ENCODE measurements around the gene YIPF7.

Gene YIPF7
- total RNA-seq, result 0 to 0.32 (median 0.10) reads per million in 18 experiments

DNA sequence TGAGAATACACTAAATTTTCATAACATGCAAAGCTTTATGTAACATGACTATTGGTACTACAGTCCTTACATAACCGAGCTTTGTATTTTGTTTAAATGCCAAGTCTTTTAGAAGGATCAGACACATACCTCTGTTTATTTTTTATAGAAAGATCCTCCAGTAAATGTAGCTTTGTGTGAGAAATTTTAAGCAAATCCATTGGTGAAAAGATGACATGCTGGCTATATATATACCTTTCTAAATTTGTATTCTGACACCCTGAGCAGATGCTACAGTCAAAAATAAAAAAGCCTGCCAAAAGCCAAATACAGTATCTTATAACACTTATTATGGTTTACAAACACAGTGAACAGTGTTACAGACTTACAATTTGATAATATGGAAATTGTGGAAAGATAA, at the start of gene YIPF7:
TSS of gene YIPF7 (minus strand) at position 201 of the 400 bp plus-strand sequence. CDS start 1,525 bp downstream, outside the sequence.
- no peak for DNase-seq

DNA sequence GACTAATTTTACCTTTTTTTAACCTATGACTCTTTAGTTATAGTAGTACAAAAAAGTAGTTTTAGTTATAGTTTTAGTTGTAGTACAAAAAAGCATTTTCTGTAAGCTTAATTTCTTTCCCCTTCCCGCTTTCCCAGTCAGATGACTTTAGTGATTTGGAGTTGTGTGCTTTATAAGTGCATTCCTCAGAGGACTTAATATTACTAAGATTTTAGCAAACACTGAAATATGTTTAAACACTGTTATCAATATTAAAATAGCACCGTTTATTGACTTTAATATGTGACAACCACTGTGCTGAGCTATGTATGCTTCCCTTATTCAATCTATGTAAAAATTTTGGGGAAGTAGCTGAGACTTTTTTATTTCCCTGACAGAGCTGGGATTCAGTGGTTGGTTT, 49.6 kb upstream of the YIPF7 start:
- no peak for DNase-seq

DNA sequence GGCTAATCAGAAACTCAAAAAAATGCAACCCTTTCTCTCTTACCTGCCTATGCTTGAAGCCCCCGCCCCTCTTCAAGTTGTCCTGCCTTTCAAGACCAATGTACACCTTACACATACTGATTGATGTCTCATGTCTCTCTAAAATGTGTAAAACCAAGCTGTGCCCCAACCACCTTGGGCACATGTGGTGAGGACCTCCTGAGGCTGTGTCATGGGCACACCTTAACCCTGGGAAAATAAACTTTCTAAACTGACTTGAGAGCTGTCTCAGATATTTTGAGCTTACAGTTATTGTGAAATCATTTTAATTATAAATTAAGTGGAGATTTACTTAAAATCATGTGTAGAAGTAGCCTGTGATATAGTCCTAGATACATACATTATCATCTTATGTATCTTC, 49.0 kb upstream of the YIPF7 start:
- no peak for DNase-seq

DNA sequence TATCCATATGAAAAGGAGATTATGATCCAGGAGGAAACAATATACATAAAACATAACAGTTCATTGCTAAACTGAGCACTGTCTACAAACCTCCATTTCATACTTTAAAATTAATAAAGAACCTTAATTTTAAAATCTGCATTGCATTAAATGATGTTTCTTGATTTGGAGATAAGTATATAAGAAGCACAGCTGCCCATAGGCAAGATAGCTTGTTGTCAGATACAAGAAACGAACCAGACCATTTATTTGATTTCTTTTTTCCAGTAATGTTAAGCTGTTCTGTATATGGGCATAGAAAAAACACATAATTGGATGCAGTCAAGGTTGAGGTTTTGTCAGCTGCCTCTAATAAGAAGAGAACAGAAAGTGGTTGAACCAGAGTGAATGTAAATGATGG, 33.2 kb upstream of the YIPF7 start:
- DNase-seq, result no peak

DNA sequence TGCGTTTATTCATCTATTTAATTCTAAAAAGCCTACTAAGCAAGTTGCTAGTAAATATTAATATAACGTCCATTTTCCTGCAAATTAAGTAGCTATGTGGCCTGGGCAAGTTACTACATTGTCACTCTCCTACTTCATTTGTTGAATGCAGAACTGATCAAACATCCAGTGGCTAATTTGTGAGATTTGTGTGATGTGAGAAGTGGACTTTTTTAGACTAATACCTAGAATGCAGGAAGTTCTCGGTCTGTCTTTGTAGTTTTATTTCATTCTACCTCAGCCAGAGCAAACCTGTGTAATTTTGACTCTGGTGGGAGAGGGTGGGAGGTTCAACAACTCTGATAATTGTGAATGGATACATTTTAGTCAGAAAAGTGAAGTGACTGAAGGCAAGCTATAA, 27.6 kb upstream of the YIPF7 start:
- DNase-seq, result peak; percentile 17 to 23

DNA sequence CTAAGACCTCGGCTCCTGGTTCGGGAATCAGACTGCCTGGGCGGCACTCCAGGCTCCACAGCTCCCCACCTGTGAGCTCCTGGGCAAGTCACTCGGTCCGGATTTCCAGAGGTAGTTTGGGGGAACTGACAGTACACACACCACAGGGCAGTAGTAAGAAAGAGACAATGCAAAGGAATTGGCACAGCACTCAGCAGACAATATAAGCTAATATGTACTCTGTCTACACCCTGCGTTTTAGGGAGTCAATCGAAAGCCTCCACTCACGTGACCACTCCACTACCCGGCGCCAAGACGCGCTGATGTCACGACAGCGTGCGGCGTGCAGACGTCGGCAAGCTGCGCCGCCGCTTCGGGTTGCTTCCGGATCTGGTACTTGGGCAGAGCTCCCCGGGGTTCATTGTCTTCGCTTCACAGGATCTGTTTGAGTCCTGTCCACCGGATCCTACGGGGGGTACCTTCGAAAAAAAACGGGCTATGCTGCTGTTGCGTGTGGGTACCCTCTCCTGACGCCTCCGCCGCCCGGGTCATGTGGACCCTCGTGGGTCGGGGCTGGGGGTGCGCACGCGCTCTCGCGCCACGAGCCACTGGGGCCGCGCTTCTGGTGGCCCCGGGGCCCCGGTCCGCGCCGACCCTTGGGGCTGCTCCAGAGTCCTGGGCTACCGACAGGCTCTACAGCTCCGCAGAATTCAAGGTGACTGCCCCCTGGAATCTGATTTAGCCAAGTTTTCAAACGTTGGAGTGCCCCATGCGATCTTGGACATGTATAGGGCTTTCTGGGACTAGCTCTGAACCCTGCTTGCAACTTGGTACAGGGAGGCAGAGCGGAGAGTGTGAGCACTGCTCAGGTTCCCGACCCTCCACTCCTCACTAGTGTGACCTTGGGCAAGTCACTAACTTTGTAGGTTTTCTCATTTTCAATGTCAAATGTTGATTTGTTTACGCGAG, 26.9 kb upstream of the YIPF7 start, which contains the start of gene GUF1:
TSS of gene GUF1 (plus strand) at position 327 of the 948 bp plus-strand sequence. CDS start at position 530, 203 bp downstream.
- peak; percentile 92 to 94 for DNase-seq

DNA sequence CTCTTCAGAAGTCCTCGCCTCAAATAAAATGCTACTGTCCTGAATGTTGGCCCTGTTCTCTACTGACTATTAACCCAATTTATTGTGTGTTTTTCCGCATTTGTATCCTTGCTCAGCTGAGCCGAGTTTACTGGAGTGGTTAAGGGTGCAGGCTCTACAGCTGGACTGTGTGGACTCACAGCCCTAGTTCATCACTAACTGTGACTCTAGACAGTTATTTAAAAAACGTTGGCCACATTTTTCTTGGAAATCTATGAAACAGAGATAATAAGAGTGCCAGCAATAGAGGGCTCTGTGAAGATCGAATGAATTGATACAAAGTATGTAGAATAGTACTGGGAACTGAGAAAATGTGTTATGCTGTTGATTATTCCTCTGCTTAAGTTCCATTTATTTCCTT, 23.9 kb upstream of the YIPF7 start:
- DNase-seq, result no peak

DNA sequence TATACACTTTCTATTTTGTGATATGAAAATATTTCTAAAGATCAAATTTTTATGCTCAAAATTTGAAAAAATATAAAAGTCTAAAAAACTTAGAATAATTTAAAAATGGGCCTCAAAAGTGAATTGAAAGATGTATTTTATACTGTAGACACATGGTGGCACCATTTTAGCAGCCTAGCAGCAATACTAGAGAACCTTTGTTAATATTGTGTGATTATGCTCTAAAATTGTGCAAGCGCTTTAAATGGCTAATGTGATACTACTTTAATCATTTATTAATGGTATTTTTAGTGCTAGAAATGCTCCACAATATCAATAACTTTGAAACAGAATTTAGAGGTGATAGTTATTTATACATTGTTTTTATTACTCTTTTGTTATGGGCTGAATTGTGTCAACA, 23.0 kb upstream of the YIPF7 start:
- DNase-seq, result no peak

DNA sequence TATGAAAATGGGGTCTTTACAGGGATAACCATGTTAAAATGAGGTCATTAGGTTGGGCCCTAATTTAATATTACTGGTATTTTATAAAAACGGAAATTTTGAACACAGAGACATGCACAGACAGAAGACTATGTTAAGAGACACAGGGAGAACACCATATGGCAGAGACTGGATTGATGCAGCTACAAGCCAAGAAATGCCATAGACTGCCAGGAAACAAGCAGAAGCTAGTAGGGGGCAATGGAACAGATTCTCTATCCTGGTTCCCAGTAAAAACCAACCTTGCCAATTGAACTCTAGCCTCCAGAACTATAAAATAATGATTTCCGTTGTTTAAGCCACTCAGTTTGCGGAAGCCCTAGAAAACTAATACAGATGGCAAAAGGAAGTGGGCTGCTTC, 20.2 kb upstream of the YIPF7 start:
- no peak for DNase-seq

DNA sequence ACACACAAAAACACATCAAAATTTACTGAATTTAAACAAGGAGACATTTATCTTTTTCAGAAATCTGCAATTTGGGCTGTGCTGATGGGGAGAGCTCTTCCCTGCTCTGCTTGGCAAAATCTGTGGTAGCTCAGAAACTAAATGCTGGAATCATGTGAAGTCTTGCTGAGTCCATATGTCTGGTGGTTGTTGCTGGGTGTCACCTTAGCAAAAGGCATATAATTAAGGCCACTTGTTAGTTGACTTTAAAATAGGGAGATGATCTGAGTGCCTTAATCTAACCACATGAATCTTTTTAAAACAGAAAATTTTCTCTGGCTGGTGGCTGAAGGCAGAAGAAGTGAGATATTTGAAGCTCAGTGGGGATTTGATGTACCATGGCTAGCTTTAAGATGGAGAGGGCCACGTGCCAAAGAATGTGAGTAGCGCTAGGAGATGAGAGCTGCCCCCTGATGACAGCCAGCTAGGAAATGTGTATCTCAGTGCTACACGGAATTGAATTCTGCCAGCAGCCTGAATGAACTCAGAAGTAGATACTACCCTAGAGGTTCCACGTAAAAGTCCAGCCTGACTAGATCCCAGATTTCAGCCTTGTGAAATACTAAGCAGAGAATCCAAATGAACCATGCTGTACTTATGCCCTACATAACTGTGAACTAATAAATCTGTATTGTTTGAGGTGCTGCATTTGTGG, 19.2 kb upstream of the YIPF7 start:
- no peak for DNase-seq

DNA sequence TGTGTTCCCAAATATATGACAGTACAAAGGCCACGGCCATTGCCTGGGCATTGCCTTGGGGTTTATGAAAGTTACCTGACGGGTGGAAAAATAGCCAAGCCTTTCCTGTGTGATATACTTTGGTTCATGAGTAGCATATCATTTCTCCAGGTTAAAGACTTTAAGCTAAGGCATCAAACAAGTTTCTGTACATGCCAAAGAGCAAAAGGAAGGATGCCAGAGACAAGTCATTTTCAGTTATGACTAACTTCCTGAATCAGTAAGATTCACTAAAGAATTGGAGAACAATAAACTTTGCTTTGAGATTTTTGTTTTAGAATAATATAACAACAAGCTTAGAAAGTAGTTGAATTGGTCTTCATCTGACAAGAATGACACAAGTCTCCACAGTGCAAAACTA, 17.1 kb upstream of the YIPF7 start:
- DNase-seq, result no peak

DNA sequence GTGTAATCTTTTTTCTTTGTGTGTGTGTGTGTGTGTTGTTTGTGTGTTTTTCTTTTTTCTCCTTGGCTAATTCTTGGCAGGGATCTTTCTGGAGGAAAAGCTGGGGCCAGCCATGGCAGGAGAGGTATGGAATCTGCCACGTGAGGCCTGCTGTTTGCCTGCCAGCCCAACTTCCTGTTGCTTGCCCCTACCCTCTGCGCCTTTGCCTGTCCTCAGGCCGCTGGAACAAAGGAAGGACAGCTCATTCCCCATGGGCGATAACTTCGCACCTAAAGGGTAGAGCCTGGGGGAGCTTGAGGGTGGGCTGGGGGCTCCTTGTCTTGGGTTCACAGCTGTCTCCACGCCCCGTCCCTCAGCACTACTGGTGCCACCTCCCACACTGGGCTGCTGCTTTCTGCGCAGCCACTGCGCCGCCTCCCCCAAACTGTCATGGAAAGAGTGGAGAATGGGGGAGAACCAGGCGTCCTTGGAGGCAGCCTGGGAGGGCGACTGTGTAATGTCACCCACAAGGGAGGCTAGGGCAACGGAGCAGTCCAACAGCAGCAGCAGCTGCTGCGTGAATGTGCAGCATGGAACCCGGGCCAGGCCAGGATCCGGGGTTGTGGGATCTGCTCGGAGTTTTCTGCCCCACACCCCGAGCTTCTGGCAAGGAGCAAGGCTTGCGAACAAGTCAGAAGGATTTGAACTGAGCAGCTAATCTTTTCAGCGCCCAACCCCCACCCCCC, 12.3 kb upstream of the YIPF7 start:
- no peak for DNase-seq

DNA sequence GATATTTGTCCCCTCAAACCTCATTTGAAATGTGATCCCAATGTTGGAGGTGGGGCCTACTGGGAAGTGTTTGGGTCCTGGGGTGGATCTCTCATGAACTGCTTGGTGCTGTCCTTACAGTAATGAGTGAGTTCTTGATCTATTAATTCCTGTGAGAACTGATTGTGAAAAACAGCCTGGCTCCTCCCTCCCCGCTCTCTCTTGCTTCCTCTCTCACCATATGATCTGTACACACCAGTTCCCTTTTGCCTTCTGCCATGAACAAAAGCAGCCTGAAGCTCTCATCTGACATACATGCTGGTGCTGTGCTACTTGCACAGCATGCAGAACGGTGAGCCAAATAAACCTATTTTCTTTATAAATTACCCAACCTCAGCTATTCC, 11.2 kb upstream of the YIPF7 start:
- peak; percentile 52 to 54 for DNase-seq

DNA sequence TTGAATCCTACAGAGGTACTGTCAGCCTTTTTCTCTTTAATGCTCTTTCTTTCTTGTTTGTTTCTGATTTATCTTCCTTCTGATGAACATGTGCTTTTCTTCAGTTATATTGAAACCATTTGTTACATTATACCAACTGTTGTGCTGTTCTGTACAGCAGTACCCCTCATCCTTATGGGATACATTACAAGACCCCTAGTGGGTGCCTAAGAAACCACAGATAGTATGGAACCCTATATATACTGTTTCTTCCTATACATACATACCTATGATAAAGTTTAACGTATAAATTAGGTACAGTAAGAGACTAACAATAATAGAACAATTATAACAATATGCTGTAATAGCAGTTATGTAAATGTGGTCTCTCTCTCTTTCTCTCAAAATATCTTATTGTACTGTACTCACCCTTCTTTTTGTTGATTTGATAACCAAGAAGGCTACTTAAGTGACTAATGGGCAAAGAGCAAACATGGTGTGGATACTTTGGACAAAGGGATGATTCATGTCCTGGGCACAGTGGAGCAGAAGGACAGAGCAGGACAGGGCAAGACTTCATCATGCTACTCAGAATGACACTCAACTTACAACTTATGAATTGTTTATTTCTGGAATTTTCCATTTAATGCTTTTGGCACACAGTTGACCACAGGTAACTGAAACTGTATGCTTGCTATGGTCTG, 10.7 kb upstream of the YIPF7 start:
- no peak for DNase-seq

DNA sequence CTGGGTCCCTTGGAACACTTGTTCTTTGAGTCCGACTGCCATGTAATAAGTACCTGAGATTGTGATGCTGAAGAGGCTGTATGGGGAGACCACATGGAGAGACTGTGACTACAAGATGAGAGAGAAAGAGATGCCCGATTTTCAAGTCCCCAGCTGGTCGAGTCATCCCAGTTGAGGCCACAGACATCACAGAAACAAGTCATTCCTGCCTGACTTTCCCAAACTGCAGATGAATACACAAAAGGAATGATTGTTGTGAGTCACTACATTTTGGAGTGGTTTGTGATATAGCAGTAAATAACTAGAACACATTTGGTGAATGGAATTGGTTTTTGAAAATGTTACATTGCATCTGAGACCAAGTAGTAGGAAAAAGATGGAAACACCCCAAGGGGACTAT, 9.0 kb upstream of the YIPF7 start:
- no peak for DNase-seq

DNA sequence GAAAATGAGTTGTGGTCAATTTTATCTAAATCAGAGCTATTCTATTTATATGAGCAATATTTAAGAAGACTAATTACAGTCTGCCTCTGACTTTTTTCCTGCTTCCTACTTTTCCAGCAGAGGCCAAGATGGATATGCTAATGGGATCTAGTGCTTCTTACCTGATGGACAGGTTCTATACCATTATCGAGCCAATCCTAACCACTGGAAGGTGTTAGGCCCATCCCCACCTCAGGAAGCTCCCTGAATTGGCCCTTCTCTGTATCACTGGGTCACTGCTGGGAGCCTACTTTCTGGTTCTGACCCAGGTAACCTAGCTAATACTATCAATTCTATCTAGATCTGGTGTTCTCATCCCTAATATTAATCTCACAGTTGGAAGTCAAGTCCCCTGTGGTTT, 577 bp upstream of the YIPF7 start:
- DNase-seq, result no peak

DNA sequence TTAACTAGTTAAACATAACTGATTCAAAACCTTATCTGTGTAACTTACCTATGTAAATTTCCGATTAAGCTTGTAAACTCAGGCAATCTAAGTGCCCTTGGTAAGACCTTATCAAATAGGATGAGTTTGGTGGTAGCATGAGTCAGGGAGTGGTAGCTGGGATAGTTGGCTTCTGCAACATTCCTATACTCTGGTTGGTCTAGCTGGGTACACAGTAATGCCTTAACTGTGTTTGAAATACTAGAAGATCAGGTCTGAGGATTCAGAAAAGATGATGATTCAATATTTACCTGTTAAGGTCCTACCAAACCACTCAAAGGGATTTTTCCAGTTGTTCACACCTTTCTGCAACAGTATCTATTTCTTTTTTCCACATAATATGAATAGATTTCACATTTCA, 5.3 kb downstream of the YIPF7 start:
- DNase-seq, result no peak

DNA sequence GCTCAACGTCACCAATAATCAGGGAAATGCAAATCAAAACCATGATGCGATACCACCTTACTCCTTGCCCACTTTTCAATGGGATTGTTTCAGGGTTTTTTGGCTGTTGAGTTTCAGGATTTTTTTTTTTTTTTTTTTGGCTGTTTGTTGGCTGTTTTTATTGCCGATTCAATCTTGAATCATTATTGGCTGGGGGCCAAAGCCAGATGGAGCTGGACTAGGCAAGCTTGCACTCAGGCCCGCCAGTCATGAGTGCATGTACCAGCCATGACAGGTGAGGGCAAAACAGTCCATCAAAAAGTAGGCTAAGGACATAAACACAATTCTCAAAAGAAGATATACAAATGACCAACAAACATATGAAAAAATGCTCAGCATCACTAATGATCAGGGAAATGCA, 13.3 kb downstream of the YIPF7 start:
- no peak for DNase-seq

DNA sequence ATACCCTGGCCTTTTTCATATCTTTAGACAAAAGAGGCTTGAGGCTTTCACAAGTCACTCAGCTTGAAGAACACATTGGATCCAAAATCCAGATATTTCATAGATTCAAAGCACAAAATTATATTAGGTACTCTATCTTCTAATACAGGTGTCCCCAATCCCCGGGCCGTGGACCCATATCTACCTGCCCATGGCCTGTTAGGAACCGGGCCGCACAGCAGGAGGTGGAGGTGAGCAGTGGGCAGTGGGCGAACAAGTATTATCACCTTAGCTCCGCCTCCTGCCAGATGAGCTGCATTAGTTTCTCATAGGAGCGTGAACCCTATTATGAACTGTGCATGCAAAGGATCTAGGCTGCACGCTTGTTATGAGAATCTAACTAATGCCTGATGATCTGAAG, 18.7 kb downstream of the YIPF7 start:
- no peak for DNase-seq

DNA sequence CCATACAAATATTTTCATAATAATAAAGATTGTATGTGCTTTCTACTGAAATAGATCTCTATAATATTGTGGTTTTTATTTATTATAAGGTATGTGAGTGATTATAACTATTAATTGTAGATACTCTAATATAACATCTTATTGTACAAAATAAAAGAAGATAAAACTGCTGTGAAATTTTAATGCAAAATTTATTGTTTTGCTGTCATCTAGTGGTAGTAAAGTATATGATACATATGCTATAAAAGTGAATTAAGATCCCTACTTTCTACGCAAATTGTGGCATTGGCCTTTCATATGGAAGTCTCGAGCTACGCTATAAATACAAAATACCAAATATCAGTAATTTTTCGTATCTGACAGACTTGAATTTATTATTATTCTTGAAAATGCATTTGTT, 19.3 kb downstream of the YIPF7 start:
- DNase-seq, result no peak

DNA sequence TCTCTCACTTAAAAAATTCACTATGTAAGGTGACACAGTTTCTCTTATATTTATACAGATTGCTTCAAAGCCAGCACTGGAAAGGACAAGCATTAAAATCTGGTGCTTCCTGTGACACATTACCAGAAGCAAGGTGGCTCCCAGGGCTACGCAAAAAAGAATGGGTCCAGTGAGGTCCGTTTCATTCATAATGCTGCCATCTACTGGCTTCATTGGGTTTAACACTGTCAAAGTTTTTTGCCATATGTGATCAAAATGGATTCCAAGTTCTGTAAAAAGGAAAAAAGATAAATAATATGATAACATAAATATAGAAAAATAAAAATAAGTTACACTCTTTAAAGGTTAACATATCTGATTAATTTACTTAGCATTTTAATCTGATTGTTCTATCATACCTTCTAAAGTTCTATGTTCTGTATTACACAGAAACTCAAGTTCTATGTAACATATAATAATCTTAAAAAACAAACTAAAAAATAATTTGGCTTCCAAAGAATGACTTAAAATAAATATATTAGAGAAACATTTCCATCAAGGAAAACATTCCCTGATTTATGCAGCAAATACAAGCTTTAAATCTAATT, 22.1 kb downstream of the YIPF7 start:
- DNase-seq, result peak; percentile 60 to 62

DNA sequence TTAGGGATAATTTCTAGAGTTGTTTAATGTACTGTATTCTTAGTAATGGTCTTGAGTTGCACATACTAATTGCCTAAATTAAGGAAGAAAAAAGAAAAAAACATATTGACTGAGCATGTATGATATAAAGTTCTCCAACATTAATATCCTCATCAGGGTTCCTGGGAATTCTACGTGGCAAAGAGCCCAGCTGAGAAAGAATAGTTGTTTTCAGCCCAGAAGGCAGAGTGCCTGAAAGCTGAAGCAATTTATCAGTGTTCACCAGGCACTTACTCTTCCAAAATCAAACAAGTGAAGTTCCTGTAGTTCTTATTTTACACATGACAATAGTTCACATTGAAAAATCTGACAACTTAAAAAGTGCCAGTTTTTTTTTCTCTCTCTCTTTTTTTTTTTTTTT, 27.7 kb downstream of the YIPF7 start:
- DNase-seq, result no peak
